Measurements from ENCODE around the gene STAT6.

Gene STAT6

DNA sequence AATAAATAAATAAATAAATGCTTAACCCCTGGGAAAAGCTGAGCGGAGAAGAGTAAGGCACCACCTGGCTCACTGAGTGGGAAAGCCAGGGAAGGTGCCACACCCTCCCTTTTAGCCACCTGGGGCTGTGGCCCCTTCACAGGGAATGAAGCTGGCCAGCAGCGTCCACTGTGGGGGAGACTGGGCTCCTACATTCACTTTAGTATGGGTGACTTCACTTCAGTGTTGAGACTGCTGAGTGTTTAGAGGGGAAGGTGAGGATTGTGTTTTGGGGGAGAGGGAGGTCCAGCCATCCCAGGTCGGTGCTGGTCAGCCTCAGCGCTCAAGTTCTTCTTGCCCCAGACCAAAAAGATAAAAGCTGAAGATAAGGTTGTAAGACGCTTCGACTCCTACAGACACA lies 20.7 kb downstream of the STAT6 start:
- no peak for DNase-seq (ENCODE audit: low read depth)
- TF ChIP-seq, protein P1, sequence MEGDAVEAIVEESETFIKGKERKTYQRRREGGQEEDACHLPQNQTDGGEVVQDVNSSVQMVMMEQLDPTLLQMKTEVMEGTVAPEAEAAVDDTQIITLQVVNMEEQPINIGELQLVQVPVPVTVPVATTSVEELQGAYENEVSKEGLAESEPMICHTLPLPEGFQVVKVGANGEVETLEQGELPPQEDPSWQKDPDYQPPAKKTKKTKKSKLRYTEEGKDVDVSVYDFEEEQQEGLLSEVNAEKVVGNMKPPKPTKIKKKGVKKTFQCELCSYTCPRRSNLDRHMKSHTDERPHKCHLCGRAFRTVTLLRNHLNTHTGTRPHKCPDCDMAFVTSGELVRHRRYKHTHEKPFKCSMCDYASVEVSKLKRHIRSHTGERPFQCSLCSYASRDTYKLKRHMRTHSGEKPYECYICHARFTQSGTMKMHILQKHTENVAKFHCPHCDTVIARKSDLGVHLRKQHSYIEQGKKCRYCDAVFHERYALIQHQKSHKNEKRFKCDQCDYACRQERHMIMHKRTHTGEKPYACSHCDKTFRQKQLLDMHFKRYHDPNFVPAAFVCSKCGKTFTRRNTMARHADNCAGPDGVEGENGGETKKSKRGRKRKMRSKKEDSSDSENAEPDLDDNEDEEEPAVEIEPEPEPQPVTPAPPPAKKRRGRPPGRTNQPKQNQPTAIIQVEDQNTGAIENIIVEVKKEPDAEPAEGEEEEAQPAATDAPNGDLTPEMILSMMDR (IDR thresholded peaks at IDR 0.05; ENCODE audit: low read depth, low read length, missing control alignments): no peak
- H3K4me3 ChIP-seq (ENCODE audit: low read depth, low read length): peak overlapping the region; percentile 29

DNA sequence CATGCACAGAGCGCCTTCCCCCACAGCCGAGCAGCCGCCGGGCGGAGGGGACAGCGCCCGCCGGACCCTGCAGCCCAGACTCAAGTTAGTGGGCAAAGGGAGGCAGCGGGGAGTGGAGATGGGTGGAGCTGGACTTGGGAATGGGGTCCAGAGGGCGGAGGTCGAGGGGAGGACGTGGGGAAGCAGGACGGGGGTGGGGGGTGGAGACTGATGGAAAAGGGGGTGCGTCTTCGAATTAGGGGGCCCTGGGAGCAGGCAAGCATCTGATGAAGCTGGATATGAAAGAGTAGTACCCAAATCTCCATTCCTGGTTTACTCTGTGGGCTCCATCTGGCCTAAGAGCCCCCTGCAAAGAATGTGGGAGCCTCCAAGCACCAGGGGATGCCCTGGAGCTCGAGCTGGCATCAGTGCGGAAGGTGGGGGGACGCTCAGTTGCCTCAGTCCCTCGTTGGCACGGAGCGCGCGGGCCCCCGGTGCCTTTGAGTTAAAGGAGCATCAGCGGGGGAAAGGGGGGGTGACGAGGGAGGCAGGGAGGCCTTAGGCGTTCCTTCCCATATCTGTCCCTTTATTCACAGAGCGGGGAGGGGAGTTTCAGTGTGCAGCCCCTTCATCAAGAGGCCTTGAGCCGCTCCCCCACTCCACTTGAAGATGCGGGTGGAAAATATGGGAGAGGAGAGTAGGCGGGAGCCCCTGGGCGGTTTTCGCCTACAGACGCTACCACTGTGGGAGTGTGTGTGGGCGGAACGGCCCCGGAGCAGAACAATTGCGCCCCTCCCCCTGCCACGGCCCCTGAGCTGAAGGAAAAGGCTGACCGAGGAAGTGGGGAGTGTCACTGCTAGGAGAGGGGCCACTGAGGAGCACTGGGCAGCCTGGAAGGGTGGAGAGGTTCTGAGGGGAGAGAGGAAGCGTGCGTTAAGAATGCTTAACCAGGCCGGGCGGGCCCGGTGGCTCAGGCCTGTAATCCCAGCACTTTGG lies 21.6 kb downstream of the STAT6 start:
- peak overlapping the region; percentile 72 for H3K4me3 ChIP-seq (ENCODE audit: low read depth, low read length)
- TF ChIP-seq, protein P1 (IDR thresholded peaks at IDR 0.05; ENCODE audit: low read depth, low read length, missing control alignments): no peak
- DNase-seq (ENCODE audit: low read depth): no peak

DNA sequence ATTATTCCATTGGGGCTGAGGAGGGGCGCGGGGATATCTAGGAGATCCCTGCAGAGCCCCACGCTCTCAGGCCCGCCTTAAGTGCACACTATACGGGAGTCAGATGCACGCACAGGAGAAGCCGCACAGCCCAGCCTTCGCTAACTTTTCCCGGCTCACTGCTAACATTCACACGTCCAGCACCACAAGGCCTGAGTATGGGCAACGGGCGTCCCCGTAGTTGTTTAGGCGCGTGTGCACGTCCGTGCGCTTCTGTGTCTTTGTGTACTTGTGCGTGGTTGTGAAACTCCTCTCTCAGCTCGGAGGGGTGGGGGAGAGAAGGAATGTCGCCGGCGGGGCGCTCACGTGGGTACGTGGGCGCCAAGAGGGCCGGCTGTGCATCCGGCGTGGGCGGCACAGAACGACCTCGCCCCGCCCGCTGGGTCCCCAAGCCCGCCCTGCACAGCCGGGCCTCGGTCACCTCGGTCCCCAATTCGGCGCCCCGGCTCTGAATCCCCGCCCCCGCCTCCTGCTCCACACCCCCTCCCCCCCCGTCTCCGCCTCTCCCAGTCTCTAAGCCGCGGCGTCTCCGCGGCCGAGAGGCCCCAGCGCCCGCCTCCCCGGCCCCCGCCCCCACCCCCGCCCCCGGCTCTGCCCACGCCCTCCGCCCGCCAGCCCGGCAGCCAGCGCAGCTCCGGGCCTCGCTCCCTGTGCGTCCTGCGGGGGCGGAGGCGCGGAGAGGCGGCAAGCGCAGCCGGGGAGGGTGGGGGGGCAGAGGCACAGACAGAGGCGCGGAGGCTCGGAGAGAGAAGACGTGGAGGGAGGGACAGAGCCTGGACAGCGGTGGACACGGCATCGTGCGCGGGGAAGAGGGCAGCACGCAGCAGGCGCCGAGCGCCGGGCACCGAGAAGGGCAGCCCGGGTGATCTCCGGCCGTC lies 22.6 kb downstream of the STAT6 start, which contains the start of gene NAB2:
NAB2 (plus strand) TSS at position 761 of the 917 bp plus-strand sequence. CDS start 158 bp downstream, outside the sequence.
- H3K4me3 ChIP-seq (ENCODE audit: low read depth, low read length): peak within 1 kb of the TSS; percentile 81
- peak; percentile 79 for DNase-seq (ENCODE audit: low read depth)
- TF ChIP-seq, protein P1 (IDR thresholded peaks at IDR 0.05; ENCODE audit: low read depth, low read length, missing control alignments): no peak

DNA sequence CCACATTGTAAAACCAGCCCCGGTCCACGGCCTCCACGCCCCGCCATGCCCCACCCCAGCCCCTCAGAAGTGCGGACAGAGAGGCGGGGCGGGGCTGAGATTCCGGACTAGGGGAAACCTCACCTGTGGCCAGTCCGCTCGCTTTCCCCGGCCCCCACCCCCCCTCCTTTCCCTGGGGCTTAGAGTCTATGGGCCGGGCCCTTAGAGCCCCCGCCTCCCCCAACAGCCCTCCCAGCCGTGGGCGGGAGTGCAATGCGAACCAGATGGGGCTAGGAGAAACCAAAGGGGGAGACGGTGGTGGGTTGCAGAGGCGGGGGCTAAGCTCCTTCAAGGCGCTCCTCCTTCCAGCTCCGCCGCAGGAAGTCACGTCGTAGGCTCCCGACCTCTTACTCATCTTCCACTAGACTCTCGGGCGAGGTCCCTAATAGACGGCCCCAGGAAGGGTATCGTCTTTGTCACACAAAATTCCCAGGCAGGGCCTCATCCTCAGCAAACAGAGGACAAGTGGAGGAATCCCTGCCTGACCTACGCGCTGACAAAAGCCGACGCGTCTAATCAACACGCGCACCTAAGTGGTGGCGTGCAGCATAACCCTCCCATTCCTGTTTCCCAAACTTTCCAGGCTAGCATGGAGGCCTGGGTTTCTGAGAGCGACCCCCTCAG lies 23.3 kb downstream of the STAT6 start:
- peak overlapping the region; percentile 81 for H3K4me3 ChIP-seq (ENCODE audit: low read depth, low read length)
- TF ChIP-seq, protein P1 (IDR thresholded peaks at IDR 0.05; ENCODE audit: low read depth, low read length, missing control alignments): no peak
- DNase-seq (ENCODE audit: low read depth): peak; percentile 79

DNA sequence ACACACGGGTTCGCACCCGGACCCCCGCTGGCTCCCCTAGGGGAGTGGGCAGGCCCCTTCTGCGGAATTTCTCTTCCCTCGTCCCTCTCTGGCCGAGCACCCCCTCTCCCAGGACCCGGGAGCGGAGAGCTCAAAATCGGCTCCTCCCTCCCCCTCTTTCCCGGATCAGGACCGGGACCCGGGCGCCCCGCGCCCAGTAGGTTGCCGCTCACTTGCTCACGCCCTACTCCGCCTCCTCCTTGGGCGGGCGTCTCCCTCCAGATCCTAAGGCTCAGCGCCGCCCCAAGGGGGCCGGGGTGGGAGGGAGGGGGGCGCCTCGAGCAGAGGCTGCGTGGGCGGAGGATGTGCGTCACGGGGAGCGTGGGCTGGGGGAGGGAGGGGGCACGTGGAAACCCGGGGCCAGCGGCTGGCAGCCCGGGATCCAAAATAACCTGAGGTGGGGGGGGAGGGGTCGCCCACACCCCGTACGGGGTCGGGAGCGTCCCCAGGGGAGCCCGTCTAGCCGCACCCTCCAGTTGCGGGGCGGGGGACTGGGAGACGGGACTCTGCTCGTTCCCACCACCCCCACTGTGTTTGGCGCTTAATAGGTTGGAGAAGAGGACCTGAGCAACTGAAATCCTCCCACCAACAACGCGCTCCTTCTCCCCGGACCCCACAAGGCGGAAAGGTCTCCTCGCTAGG lies 24.0 kb downstream of the STAT6 start:
- peak; percentile 68 for DNase-seq (ENCODE audit: low read depth)
- peak overlapping the region; percentile 81 for H3K4me3 ChIP-seq (ENCODE audit: low read depth, low read length)
- TF ChIP-seq, protein P1 (IDR thresholded peaks at IDR 0.05; ENCODE audit: low read depth, low read length, missing control alignments): no peak

DNA sequence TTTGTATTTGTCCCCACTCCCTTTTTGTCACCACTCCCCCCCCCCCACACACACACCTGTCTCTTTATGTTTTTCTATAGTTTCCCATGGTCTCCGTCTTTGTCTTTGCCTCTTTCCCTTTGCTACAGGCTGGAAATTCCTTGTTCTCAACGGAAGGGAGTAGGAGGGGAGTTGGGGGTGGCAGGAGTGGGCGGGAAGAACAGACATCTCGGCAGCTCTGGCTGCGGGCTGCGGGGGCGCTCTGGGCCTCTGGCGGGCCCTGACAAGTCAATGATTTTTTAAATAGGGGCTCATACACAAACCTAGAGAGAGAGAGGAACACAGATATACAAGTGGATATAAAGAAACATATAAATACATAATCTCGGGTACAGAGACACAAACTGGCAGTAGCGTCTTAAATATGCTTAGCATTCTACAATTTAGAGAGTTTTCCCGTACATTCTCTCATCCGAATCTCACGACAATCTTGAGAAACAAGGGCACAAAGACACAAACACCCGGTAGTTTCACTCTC lies 24.6 kb downstream of the STAT6 start:
- TF ChIP-seq, protein P1 (IDR thresholded peaks at IDR 0.05; ENCODE audit: low read depth, low read length, missing control alignments): peak; percentile 31
- no peak for DNase-seq (ENCODE audit: low read depth)
- H3K4me3 ChIP-seq (ENCODE audit: low read depth, low read length): peak overlapping the region; percentile 81
